Esophagus mucosa (tissue), 1 donor: ENCODE measurements around the gene TTC38. TPM values are rescaled to one million over a fixed set of nuclear protein-coding genes. Genes with fewer than 3 reads are reported as not detected.

ENCODE experiments used
- ATAC-seq: fragments of 200-7000 bp; cut with Tn5 transposase; one replicate; pipeline ENCODE4 v1.9.1; 2020
- total RNA-seq: library from RNA; stranded (reverse); gene quantifications from one replicate; pipeline ENCODE4 v1.2.4, GENCODE V29; 2023
- donor health status: DM: yes; HTN: yes; CAD: no.

The TTC38 gene
- total RNA-seq, 1 donor from 2014 or later, result 11.2 TPM

- ATAC-seq, result no peak
Measured at GRCh38 chr22:46278656-46279645, 11.1 kb downstream of the TTC38 start.

GRCh38 chr22:46280063-46280817 lies 12.4 kb downstream of the TTC38 start:
- ATAC-seq, result peak; percentile 45

- peak; percentile 26 for ATAC-seq
Measured at GRCh38 chr22:46280999-46281623, 13.3 kb downstream of the TTC38 start.

GRCh38 chr22:46281866-46282678 lies 14.3 kb downstream of the TTC38 start:
- no peak for ATAC-seq

- no peak for ATAC-seq
Measured at GRCh38 chr22:46286006-46286405, 18.2 kb downstream of the TTC38 start.

- ATAC-seq, result no peak
Measured at GRCh38 chr22:46286941-46287872, 19.4 kb downstream of the TTC38 start.

- peak; percentile 65 for ATAC-seq
Measured at GRCh38 chr22:46287873-46288751, 20.3 kb downstream of the TTC38 start.

- ATAC-seq, result no peak
Measured at GRCh38 chr22:46288846-46289243, 21.0 kb downstream of the TTC38 start.

- ATAC-seq, result no peak
Measured at GRCh38 chr22:46289244-46289891, 21.6 kb downstream of the TTC38 start.

GRCh38 chr22:46290121-46290842 lies 22.5 kb downstream of the TTC38 start:
- no peak for ATAC-seq

- no peak for ATAC-seq
Measured at GRCh38 chr22:46290843-46291785, 23.3 kb downstream of the TTC38 start.

GRCh38 chr22:46292173-46292572 lies 24.4 kb downstream of the TTC38 start:
- no peak for ATAC-seq

GRCh38 chr22:46292732-46293131 lies 24.9 kb downstream of the TTC38 start:
- no peak for ATAC-seq

- no peak for ATAC-seq
Measured at GRCh38 chr22:46293577-46294260, 25.9 kb downstream of the TTC38 start.

GRCh38 chr22:46294784-46295183 lies 27.0 kb downstream of the TTC38 start:
- no peak for ATAC-seq

- no peak for ATAC-seq
Measured at GRCh38 chr22:46295277-46295971, 27.6 kb downstream of the TTC38 start.
